Mesendoderm (in vitro differentiated cells): ENCODE measurements around the gene CACNB4.

Source experiments
- DNase-seq: peaks from one replicate; pipeline ENCODE4 v3.0.0; 2013
- H2AK5ac ChIP-seq: 2 replicates; pipeline ENCODE4 v1.6.1; 2013; ENCODE audit warnings: low read length, inconsistent platforms
- H2BK120ac ChIP-seq: 2 replicates; pipeline ENCODE4 v1.6.1; 2013; ENCODE audit warnings: low read depth, mild to moderate bottlenecking, low read length, moderate library complexity, mixed read lengths
- H2BK15ac ChIP-seq: replicated peaks from 2 replicates; pipeline ENCODE4 v1.6.1; 2013; ENCODE audit warnings: low read depth, mild to moderate bottlenecking, moderate library complexity
- H2BK5ac ChIP-seq: 2 replicates; pipeline ENCODE4 v1.6.1; 2013; ENCODE audit warnings: low read length, inconsistent platforms
- H3K18ac ChIP-seq: 2 replicates; pipeline ENCODE4 v1.6.1; 2013; ENCODE audit warnings: mild to moderate bottlenecking, low read length, mixed read lengths
- H3K23ac ChIP-seq: one replicate; pipeline ENCODE4 v1.6.1; 2013; ENCODE audit warnings: low read length
- H3K27ac ChIP-seq: 2 replicates; pipeline ENCODE4 v1.5.1; 2013; ENCODE audit warnings: low read depth, mild to moderate bottlenecking, inconsistent platforms, low read length, moderate library complexity
- H3K27me3 ChIP-seq: 2 replicates; pipeline ENCODE4 v1.6.1; 2013; ENCODE audit warnings: low read length, control low read depth, mild to moderate bottlenecking, inconsistent platforms; ENCODE audit not compliant: insufficient read depth, poor library complexity
- H3K36me3 ChIP-seq: 2 replicates; pipeline ENCODE4 v1.6.1; 2013; ENCODE audit warnings: low read length, inconsistent platforms; ENCODE audit not compliant: control insufficient read depth, insufficient read depth
- H3K4ac ChIP-seq: one replicate; pipeline ENCODE4 v1.6.1; 2013; ENCODE audit warnings: low read depth, mild to moderate bottlenecking, low read length, moderate library complexity
- H3K4me1 ChIP-seq: 2 replicates; pipeline ENCODE4 v1.6.1; 2013; ENCODE audit warnings: low read depth, low read length, inconsistent platforms; ENCODE audit not compliant: control insufficient read depth
- H3K4me2 ChIP-seq: 2 replicates; pipeline ENCODE4 v1.6.1; 2013; ENCODE audit warnings: low read length
- H3K4me3 ChIP-seq: 2 replicates; pipeline ENCODE4 v1.5.1; 2013; ENCODE audit warnings: mild to moderate bottlenecking, low read length
- H3K56ac ChIP-seq: one replicate; pipeline ENCODE4 v1.6.1; 2013; ENCODE audit warnings: low read length
- H3K79me1 ChIP-seq: 2 replicates; pipeline ENCODE4 v1.6.1; 2013; ENCODE audit warnings: low read length, inconsistent platforms
- H3K79me2 ChIP-seq: 2 replicates; pipeline ENCODE4 v1.6.1; 2013; ENCODE audit warnings: mild to moderate bottlenecking, low read length; ENCODE audit not compliant: control insufficient read depth, insufficient read depth
- H3K9ac ChIP-seq: 2 replicates; pipeline ENCODE4 v1.6.1; 2013; ENCODE audit warnings: low read length, inconsistent platforms
- H4K5ac ChIP-seq: one replicate; pipeline ENCODE4 v1.6.1; 2013; ENCODE audit warnings: low read length
- H4K8ac ChIP-seq: one replicate; pipeline ENCODE4 v1.6.1; 2013; ENCODE audit warnings: low read depth, mild to moderate bottlenecking, control low read depth, low read length, moderate library complexity
- WGBS: extraction: QIAGEN DNeasy Blood & Tissue Kit; methylation state at CpG from one replicate; pipeline ENCODE4 v1.1.7; 2013; ENCODE audit warnings: low lambda C conversion rate, missing lambda C conversion rate; ENCODE audit not compliant: insufficient coverage; ENCODE audit errors: extremely low coverage; 5-methylcytosine and 5-hydroxymethylcytosine counted together

The CACNB4 gene

GRCh38 chr2:151816843-151817242, 282.0 kb downstream of the CACNB4 start:
- Histone ChIP-seq H3K79me1 (peaks cover 15% of the 10 kb centered on the region), H3K79me2 (peaks cover 40% of the 10 kb centered on the region), H3K4me3 (no peak overlapping the region), H3K4me2 (no peak overlapping the region), H2BK15ac (no peak overlapping the region), H2AK5ac (no peak overlapping the region), H3K36me3 (no peaks in the 10 kb centered on the region), H3K27me3 (no peaks in the 10 kb centered on the region), H2BK5ac (no peak overlapping the region), H4K5ac (no peak overlapping the region), H4K8ac (no peak overlapping the region), H3K9ac (no peak overlapping the region), H3K27ac (no peak overlapping the region), H3K23ac (no peak overlapping the region), H3K18ac (no peak overlapping the region), H3K4ac (no peak overlapping the region), H3K56ac (no peak overlapping the region), H3K4me1 (no peaks in the 10 kb centered on the region), H2BK120ac (no peak overlapping the region)
- DNase-seq, result no peak
- no CpG with 5 or more reads among the region's 2 CpGs for WGBS

- Histone ChIP-seq H3K23ac (no peak overlapping the region), H3K36me3 (no peaks in the 10 kb centered on the region), H2AK5ac (no peak overlapping the region), H4K8ac (no peak overlapping the region), H3K79me1 (peaks cover 15% of the 10 kb centered on the region), H3K4me3 (no peak overlapping the region), H2BK15ac (no peak overlapping the region), H3K56ac (no peak overlapping the region), H3K18ac (no peak overlapping the region), H2BK120ac (no peak overlapping the region), H3K9ac (no peak overlapping the region), H2BK5ac (no peak overlapping the region), H4K5ac (no peak overlapping the region), H3K79me2 (peaks cover 36% of the 10 kb centered on the region), H3K27ac (no peak overlapping the region), H3K4ac (no peak overlapping the region), H3K27me3 (no peaks in the 10 kb centered on the region), H3K4me2 (no peak overlapping the region), H3K4me1 (no peaks in the 10 kb centered on the region)
- DNase-seq, result no peak
- WGBS, result no CpG with 5 or more reads among the region's 9 CpGs
These were observed 282.9 kb downstream of the CACNB4 start for GRCh38 chr2:151815821-151816489.

- Histone ChIP-seq H4K5ac (no peak overlapping the region), H3K79me2 (no peaks in the 10 kb centered on the region)
- WGBS, result no CpG with 5 or more reads among the region's 1 CpG
These were observed 288.4 kb downstream of the CACNB4 start for GRCh38 chr2:151810489-151810888.

GRCh38 chr2:151809073-151809383, 289.8 kb downstream of the CACNB4 start:
- H4K8ac ChIP-seq, result no peak overlapping the region
- H3K27me3 ChIP-seq, result no peaks in the 10 kb centered on the region
- no peaks in the 10 kb centered on the region for H3K4me1 ChIP-seq
- H2BK5ac ChIP-seq, result no peak overlapping the region
- H3K18ac ChIP-seq, result no peak overlapping the region
- H3K79me2 ChIP-seq, result no peaks in the 10 kb centered on the region
- no peak overlapping the region for H2AK5ac ChIP-seq
- no peak overlapping the region for H3K23ac ChIP-seq
- H3K4me2 ChIP-seq, result no peak overlapping the region
- DNase-seq, result no peak
- no peaks in the 10 kb centered on the region for H3K79me1 ChIP-seq
- H3K36me3 ChIP-seq, result peaks cover 2% of the 10 kb centered on the region
- no CpG with 5 or more reads among the region's 1 CpG for WGBS
- H3K4ac ChIP-seq, result no peak overlapping the region
- no peak overlapping the region for H3K56ac ChIP-seq
- H2BK120ac ChIP-seq, result no peak overlapping the region
- H2BK15ac ChIP-seq, result no peak overlapping the region
- no peak overlapping the region for H3K4me3 ChIP-seq
- H3K9ac ChIP-seq, result no peak overlapping the region
- H4K5ac ChIP-seq, result no peak overlapping the region
- H3K27ac ChIP-seq, result no peak overlapping the region

More at GRCh38 chr2:151810489-151810888, 288.4 kb downstream of the CACNB4 start:
- Histone ChIP-seq H3K36me3 (peaks cover 2% of the 10 kb centered on the region), H3K4me2 (no peak overlapping the region), H3K4me3 (no peak overlapping the region), H3K4me1 (no peaks in the 10 kb centered on the region), H2AK5ac (no peak overlapping the region), H2BK15ac (no peak overlapping the region), H3K27me3 (no peaks in the 10 kb centered on the region), H3K79me1 (no peaks in the 10 kb centered on the region), H3K4ac (no peak overlapping the region), H3K18ac (no peak overlapping the region), H3K27ac (no peak overlapping the region), H3K23ac (no peak overlapping the region), H2BK5ac (no peak overlapping the region), H2BK120ac (no peak overlapping the region), H3K56ac (no peak overlapping the region), H4K8ac (no peak overlapping the region), H3K9ac (no peak overlapping the region)
- DNase-seq, result no peak

GRCh38 chr2:151808258-151809072, 290.4 kb downstream of the CACNB4 start:
- H4K5ac ChIP-seq, result no peak overlapping the region
- H3K9ac ChIP-seq, result no peak overlapping the region
- no peak overlapping the region for H2BK5ac ChIP-seq
- H3K4me2 ChIP-seq, result no peak overlapping the region
- H4K8ac ChIP-seq, result no peak overlapping the region
- no peak for DNase-seq
- WGBS, result no CpG with 5 or more reads among the region's 5 CpGs
- H3K4me3 ChIP-seq, result no peak overlapping the region
- no peak overlapping the region for H3K27ac ChIP-seq
- H3K23ac ChIP-seq, result no peak overlapping the region
- no peak overlapping the region for H3K56ac ChIP-seq
- no peak overlapping the region for H2BK120ac ChIP-seq
- no peaks in the 10 kb centered on the region for H3K79me2 ChIP-seq
- no peak overlapping the region for H3K18ac ChIP-seq
- no peaks in the 10 kb centered on the region for H3K27me3 ChIP-seq
- no peak overlapping the region for H2AK5ac ChIP-seq
- no peak overlapping the region for H3K4ac ChIP-seq
- no peak overlapping the region for H2BK15ac ChIP-seq
- peaks cover 2% of the 10 kb centered on the region for H3K36me3 ChIP-seq
- no peaks in the 10 kb centered on the region for H3K4me1 ChIP-seq
- no peaks in the 10 kb centered on the region for H3K79me1 ChIP-seq
